CD4-positive, CD25-positive, alpha-beta regulatory T cell (primary cell): ENCODE data around the gene IFT25. TPM values are rescaled to one million over a fixed set of nuclear protein-coding genes. Genes with fewer than 3 reads are reported as not detected.
A peak's percentile ranks its signal among the peaks of the same experiment; 100 is the strongest.

Experiments
- ATAC-seq, 2 donors: fragments of 150-1000 bp; cut with Tn5 transposase; one replicate each; pipeline ENCODE4 v1.10.0; 2021; ENCODE audit warnings: low read depth in 2 of 2, moderate number of reproducible peaks in 2 of 2, moderate library complexity in 1 of 2
- DNase-seq, 3 donors: peaks; one replicate each; pipeline versions ENCODE4 v3.0.0 to v3.0.0-alpha.2; 2012 to 2022; ENCODE audit warnings: mixed read lengths in 1 of 3
- H3K27ac ChIP-seq: one replicate; pipeline ENCODE4 v1.7.0; 2013; ENCODE audit warnings: mild to moderate bottlenecking, low read length; ENCODE audit not compliant: insufficient read depth, poor library complexity, severe bottlenecking
- H3K27me3 ChIP-seq: one replicate; pipeline ENCODE4 v1.7.0; 2013; ENCODE audit warnings: low read length; ENCODE audit not compliant: control insufficient read depth, insufficient read depth
- H3K36me3 ChIP-seq: one replicate; pipeline ENCODE4 v1.7.0; 2013; ENCODE audit warnings: mild to moderate bottlenecking, low read length, moderate library complexity; ENCODE audit not compliant: control insufficient read depth, insufficient read depth
- H3K4me1 ChIP-seq: 2 replicates; pipeline ENCODE4 v1.7.0; 2013; ENCODE audit warnings: mild to moderate bottlenecking, low read length; ENCODE audit not compliant: insufficient read depth, control insufficient read depth, poor library complexity, severe bottlenecking
- H3K4me3 ChIP-seq: one replicate; pipeline ENCODE4 v1.7.0; 2013; ENCODE audit warnings: low read depth, mild to moderate bottlenecking, low read length, moderate library complexity
- H3K9me3 ChIP-seq, 2 experiments: 1 replicate in 1 of 2; 2 replicates in 1 of 2; pipeline ENCODE4 v1.7.0; 2013; ENCODE audit warnings: low read length in 2 of 2, mild to moderate bottlenecking in 1 of 2, moderate library complexity in 1 of 2; ENCODE audit not compliant: control insufficient read depth in 2 of 2
- H3K27ac Mint-ChIP-seq, 3 donors: one replicate each; pipeline ENCODE4 v1.8.0; 2020 to 2022; ENCODE audit warnings: mild to moderate bottlenecking in 3 of 3, mixed read lengths in 3 of 3, moderate library complexity in 2 of 3
- H3K27me3 Mint-ChIP-seq: one replicate; pipeline ENCODE4 v1.8.0; 2022; ENCODE audit warnings: mild to moderate bottlenecking, mixed read lengths
- H3K36me3 Mint-ChIP-seq: one replicate; pipeline ENCODE4 v1.8.0; 2020; ENCODE audit warnings: mixed read lengths
- H3K4me1 Mint-ChIP-seq, 4 donors: one replicate each; pipeline ENCODE4 v1.8.0; 2020 to 2022; ENCODE audit warnings: mixed read lengths in 4 of 4, mild to moderate bottlenecking in 1 of 4
- H3K4me3 Mint-ChIP-seq, 4 donors: one replicate each; pipeline ENCODE4 v1.8.0; 2020 to 2022; ENCODE audit warnings: mild to moderate bottlenecking in 4 of 4, mixed read lengths in 4 of 4, moderate library complexity in 3 of 4
- H3K9me3 Mint-ChIP-seq, 7 donors: one replicate each; pipeline ENCODE4 v1.8.0; 2020 to 2022; ENCODE audit warnings: mixed read lengths in 7 of 7, mild to moderate bottlenecking in 3 of 7, moderate library complexity in 2 of 7
- polyA plus RNA-seq, 4 donors: library from polyadenylated mRNA; unstranded; fragments of 300-500 nt; fragmentation: Illumina TruSeq; gene quantifications; one replicate each; pipeline ENCODE4 v1.2.3, GENCODE V29; 2021
- total RNA-seq: library from RNA; stranded (reverse); gene quantifications from one replicate; pipeline ENCODE4 v1.2.3, GENCODE V29; 2022

The IFT25 gene
- total and polyA plus RNA-seq, 5 donors from 2014 or later, result 23.0 to 74.7 (median 58.9) TPM

- no peak overlapping the region for H3K27ac ChIP-seq
- Mint-ChIP-seq H3K27me3 (no peaks in the 10 kb centered on the region), H3K27ac (peak overlapping the region in 2 of 3 donors; percentile 53 to 64), H3K36me3 (peaks cover 22% of the 10 kb centered on the region), H3K4me1 (peaks cover 8 to 34% (median 22%) of the 10 kb centered on the region in 4 donors), H3K4me3 (no peak overlapping the region), H3K9me3 (no peaks in the 10 kb centered on the region)
- no peaks in the 10 kb centered on the region for H3K27me3 ChIP-seq
- peaks cover 26% of the 10 kb centered on the region for H3K36me3 ChIP-seq
- no peak overlapping the region for H3K4me3 ChIP-seq
- H3K9me3 ChIP-seq, result no peaks in the 10 kb centered on the region
- peak in 1 of 2 donors; percentile 50 for ATAC-seq
- DNase-seq, result peak in 1 of 3 donors; percentile 8
- H3K4me1 ChIP-seq, result no peaks in the 10 kb centered on the region
These were observed 25.8 kb downstream of the IFT25 start for GRCh38 chr1:53919675-53920066.

DNA sequence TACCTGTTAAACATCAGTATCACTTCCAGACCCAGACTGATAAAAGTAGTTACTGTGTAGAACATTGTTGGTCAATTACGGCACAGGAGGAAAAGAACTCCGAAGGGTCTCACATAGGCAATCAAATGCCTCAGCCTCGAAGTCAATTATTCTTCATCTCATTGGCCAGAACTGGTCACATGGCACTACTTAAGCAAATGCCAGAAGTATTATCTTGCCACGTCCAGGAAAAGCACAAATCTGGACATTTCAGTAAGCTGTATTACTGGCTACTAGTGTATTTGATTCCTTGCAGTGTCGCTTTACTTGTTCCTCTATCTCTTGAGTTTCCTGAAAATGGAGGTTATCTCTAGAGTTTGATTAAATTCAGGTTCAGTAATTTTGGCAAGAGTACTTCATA lies 27.2 kb downstream of the IFT25 start:
- Histone ChIP-seq H3K4me1 (no peaks in the 10 kb centered on the region), H3K4me3 (no peak overlapping the region), H3K27ac (no peak overlapping the region), H3K9me3 (no peaks in the 10 kb centered on the region), H3K27me3 (no peaks in the 10 kb centered on the region), H3K36me3 (peaks cover 24% of the 10 kb centered on the region)
- Mint-ChIP-seq H3K9me3 (no peaks in the 10 kb centered on the region), H3K27me3 (no peaks in the 10 kb centered on the region), H3K4me1 (peaks cover 8 to 34% (median 22%) of the 10 kb centered on the region in 4 donors), H3K36me3 (peaks cover 22% of the 10 kb centered on the region), H3K4me3 (no peak overlapping the region), H3K27ac (peak overlapping the region in 1 of 3 donors; percentile 87)
- ATAC-seq (no peak), DNase-seq (no peak)

GRCh38 chr1:53913352-53914033 lies 32.0 kb downstream of the IFT25 start:
- Mint-ChIP-seq H3K36me3 (peaks cover 18% of the 10 kb centered on the region), H3K27ac (peak overlapping the region; percentile 36 to 93 (median 44)), H3K4me3 (no peak overlapping the region), H3K9me3 (no peaks in the 10 kb centered on the region), H3K27me3 (no peaks in the 10 kb centered on the region), H3K4me1 (peaks cover 5 to 19% (median 16%) of the 10 kb centered on the region in 4 donors)
- Histone ChIP-seq H3K4me3 (no peak overlapping the region), H3K27ac (no peak overlapping the region), H3K4me1 (no peaks in the 10 kb centered on the region), H3K9me3 (no peaks in the 10 kb centered on the region), H3K36me3 (peaks cover 14% of the 10 kb centered on the region), H3K27me3 (no peaks in the 10 kb centered on the region)
- ATAC-seq, result no peak
- DNase-seq, result no peak

GRCh38 chr1:53911442-53911841 lies 34.1 kb downstream of the IFT25 start:
- no peaks in the 10 kb centered on the region for H3K4me1 ChIP-seq
- H3K4me3 ChIP-seq, result no peak overlapping the region
- Mint-ChIP-seq H3K4me1 (peaks cover 5 to 11% (median 8%) of the 10 kb centered on the region in 4 donors), H3K9me3 (no peaks in the 10 kb centered on the region), H3K4me3 (no peak overlapping the region), H3K27me3 (no peaks in the 10 kb centered on the region), H3K27ac (no peak overlapping the region), H3K36me3 (peaks cover 18% of the 10 kb centered on the region)
- no peak overlapping the region for H3K27ac ChIP-seq
- no peaks in the 10 kb centered on the region for H3K27me3 ChIP-seq
- H3K9me3 ChIP-seq, result no peaks in the 10 kb centered on the region
- ATAC-seq (no peak), DNase-seq (no peak)
- peaks cover 14% of the 10 kb centered on the region for H3K36me3 ChIP-seq

GRCh38 chr1:53909946-53910345 lies 35.6 kb downstream of the IFT25 start:
- Histone ChIP-seq H3K27ac (no peak overlapping the region), H3K36me3 (peaks cover 14% of the 10 kb centered on the region), H3K27me3 (no peaks in the 10 kb centered on the region), H3K9me3 (no peaks in the 10 kb centered on the region), H3K4me1 (no peaks in the 10 kb centered on the region), H3K4me3 (no peak overlapping the region)
- Mint-ChIP-seq H3K4me3 (no peak overlapping the region), H3K4me1 (peaks cover 0 to 4% (median under 1%) of the 10 kb centered on the region in 4 donors), H3K36me3 (peaks cover 11% of the 10 kb centered on the region), H3K27ac (no peak overlapping the region), H3K27me3 (no peaks in the 10 kb centered on the region), H3K9me3 (no peaks in the 10 kb centered on the region)
- ATAC-seq (no peak), DNase-seq (no peak)

- Histone ChIP-seq H3K27me3 (no peaks in the 10 kb centered on the region), H3K4me1 (no peaks in the 10 kb centered on the region), H3K27ac (no peak overlapping the region), H3K9me3 (no peaks in the 10 kb centered on the region), H3K36me3 (no peaks in the 10 kb centered on the region), H3K4me3 (no peak overlapping the region)
- Mint-ChIP-seq H3K27me3 (no peaks in the 10 kb centered on the region), H3K27ac (no peak overlapping the region), H3K4me1 (peaks cover 0 to 2% (median 0%) of the 10 kb centered on the region in 4 donors), H3K9me3 (no peaks in the 10 kb centered on the region), H3K36me3 (peaks cover 6% of the 10 kb centered on the region), H3K4me3 (no peak overlapping the region)
- no peak for ATAC-seq
- no peak for DNase-seq
These were observed 39.4 kb downstream of the IFT25 start for GRCh38 chr1:53906121-53906520.

GRCh38 chr1:53905509-53905908 lies 40.0 kb downstream of the IFT25 start:
- H3K36me3 ChIP-seq, result no peaks in the 10 kb centered on the region
- peaks cover 0 to 2% (median 0%) of the 10 kb centered on the region in 4 donors for H3K4me1 Mint-ChIP-seq
- no peaks in the 10 kb centered on the region for H3K4me1 ChIP-seq
- H3K27ac Mint-ChIP-seq, result no peak overlapping the region
- DNase-seq, result no peak
- H3K4me3 Mint-ChIP-seq, result no peak overlapping the region
- no peak overlapping the region for H3K27ac ChIP-seq
- H3K27me3 Mint-ChIP-seq, result no peaks in the 10 kb centered on the region
- peaks cover 6% of the 10 kb centered on the region for H3K36me3 Mint-ChIP-seq
- no peaks in the 10 kb centered on the region for H3K9me3 ChIP-seq
- no peaks in the 10 kb centered on the region for H3K27me3 ChIP-seq
- no peak for ATAC-seq
- H3K4me3 ChIP-seq, result no peak overlapping the region
- no peaks in the 10 kb centered on the region for H3K9me3 Mint-ChIP-seq
